ENCODE results near the gene PRG3.

GRCh38 chr11:57341250-57341808 is 39.6 kb downstream of the PRG3 start:
- TF ChIP-seq CTCF (IDR thresholded peaks at IDR 0.05), result no peak
- TF ChIP-seq REST (IDR thresholded peaks at IDR 0.05; ENCODE audit: insufficient read depth in 1 of 2, low read depth in 2 of 2, low read length in 1 of 2), result no peak
- TF ChIP-seq TCF7L2 (IDR thresholded peaks at IDR 0.05; ENCODE audit: low read depth, low read length), result no peak
- TF ChIP-seq POLR2AphosphoS5 (IDR thresholded peaks at IDR 0.05; ENCODE audit: low read depth, low read length), result no peak
- no peak for TF ChIP-seq SIN3A (IDR thresholded peaks at IDR 0.05; ENCODE audit: borderline replicate concordance, insufficient read depth, low read depth, low read length)

Data from Panc1 (cell line).